GM21381 (cell line): Measurements from ENCODE around the gene OGFOD2.

ENCODE experiments used
- ATAC-seq: cut with Tn5 transposase; IDR thresholded peaks from one replicate; pipeline ENCODE4 v1.9.1; 2021; ENCODE audit warnings: mild to moderate bottlenecking, moderate library complexity; ENCODE audit not compliant: unreplicated experiment

The OGFOD2 gene

DNA sequence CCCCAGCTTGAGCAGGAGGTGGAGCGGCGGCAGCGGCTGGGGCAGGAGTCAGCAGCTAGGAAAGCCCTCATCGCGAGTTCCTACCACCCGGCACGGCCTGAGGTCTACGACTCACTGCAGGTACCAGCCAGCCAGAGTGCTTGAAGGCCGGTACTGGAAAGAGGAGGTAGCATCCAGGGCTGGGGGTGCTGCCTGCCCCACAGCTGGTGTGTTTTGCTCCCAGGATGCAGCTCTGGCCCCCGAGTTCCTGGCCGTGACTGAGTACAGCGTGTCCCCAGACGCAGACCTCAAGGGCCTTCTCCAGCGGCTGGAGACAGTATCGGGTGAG is 1.6 kb downstream of the OGFOD2 start:
- ATAC-seq = no peak

DNA sequence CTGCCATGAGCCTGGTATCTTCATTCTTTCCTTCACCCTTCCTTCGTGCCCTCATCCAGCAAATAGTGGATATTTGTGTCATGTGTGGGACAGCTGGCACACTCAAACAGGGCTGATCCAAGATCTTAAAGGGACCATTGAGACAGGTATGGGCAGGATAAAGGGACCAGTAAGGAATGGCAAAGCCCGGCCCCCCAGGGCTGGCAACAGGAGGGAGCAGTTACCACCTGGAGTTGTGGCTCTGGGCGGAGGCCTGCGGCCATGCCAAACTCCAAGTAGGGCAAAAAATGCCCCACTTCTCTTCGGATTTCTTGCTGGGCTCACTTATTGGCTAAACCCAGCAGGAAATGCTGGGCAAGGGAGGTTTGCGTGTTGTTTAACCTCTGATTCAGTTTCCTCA is 2.1 kb downstream of the OGFOD2 start:
- no peak for ATAC-seq

DNA sequence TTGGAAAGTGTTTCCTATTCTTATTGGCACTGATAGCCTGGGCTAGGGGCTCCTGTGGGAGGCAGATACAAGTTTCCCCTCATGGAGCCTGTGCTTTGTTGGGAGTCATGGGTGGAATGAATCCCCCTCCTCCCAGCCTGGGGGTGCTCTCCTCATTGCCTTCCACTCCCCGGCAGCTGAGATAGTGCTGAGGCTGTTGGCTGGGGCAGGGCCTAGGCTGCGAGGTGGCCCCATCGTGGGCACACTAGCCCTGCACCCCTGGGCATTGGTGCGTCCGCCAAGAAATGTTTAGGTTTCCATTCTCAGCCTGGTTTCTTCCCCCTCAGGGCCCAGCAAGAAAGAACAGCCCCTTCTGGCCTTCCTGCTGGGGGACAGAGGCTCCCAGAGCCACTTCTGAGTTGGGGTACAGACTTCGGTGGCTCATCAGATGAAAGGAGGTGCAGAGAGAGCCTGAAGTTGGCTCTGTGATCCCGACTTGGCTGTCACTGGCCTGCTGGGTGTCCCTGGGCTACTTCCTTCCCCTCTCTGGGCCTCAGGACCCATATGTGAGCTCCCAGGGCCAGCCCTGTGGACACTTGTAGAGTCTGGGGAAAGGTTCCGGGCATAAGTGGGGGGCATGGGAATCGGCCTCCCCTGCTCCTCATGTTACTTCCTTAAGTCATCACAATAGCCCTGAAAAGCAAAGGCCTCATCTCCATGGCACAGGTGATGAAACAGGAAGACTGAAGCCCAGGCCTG is 2.8 kb downstream of the OGFOD2 start:
- ATAC-seq = no peak

DNA sequence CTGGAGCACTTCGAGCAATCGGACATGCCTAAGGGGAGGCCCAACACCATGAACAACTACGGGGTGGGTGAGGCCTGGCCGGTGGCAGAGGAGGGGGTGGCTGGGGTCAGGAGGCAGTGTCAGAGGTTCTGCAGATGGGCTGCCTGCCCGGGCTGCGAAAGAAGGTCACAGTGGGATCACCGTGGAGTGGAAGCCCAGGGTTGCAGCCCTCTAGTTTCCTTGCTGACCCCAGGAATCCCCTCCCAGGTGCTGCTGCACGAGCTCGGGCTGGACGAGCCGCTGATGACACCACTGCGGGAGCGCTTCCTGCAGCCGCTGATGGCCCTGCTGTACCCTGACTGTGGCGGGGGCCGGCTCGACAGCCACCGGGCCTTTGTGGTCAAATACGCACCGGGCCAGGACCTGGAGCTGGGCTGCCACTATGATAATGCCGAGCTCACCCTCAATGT is 3.5 kb downstream of the OGFOD2 start:
- no peak for ATAC-seq

DNA sequence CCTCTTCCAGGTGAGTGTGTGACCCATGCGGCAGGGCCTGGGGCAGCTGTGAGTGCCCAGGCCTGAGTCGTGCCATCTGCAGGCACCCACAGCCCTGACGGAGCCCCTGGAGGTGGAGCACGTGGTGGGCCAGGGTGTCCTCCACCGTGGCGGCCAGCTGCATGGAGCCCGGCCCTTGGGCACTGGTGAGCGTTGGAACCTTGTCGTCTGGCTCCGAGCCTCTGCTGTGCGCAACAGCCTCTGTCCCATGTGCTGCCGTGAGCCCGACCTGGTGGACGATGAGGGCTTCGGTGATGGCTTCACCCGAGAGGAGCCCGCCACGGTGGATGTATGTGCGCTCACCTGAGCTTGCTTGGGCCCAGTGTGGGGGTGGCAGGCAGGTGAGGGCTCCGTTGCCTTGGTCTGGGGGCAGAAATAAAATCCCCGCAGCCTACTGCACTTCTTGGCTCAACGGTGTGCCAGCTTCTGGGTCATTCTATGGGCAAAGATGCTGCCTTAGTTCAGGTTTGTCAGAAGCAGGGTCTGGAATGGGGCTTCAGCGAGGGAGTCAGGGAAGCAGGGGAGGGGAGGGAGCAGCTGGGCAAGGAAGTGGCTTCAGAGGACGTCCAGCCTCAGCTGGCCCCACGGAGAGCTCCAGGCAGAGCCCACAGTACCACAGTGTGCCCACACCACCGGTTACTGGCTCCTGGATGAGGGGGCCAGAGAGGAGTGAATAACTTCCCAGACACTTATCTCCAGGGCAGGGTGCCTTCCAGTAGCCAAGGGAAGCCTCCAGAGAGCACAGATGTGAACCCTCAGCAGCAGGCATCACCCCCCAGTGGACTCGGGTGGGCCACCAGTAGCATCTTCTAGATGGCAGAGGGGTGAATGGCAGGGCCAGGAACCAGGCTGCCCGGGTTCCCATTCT is 4.2 kb downstream of the OGFOD2 start:
- no peak for ATAC-seq

DNA sequence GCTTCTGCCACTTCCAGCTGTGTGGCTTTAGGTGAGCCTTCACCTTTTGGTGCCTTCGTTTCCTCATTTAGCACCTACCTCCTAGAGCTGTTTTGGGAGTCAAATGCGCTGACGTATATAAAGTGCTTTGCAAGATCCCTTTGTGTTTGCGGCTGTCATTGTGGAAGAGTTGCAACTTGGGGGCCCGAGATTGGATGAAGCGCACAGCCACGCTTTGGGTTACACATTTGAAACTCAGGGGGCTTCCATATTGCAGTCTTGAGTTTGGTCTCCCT is 4.8 kb downstream of the OGFOD2 start:
- no peak for ATAC-seq

DNA sequence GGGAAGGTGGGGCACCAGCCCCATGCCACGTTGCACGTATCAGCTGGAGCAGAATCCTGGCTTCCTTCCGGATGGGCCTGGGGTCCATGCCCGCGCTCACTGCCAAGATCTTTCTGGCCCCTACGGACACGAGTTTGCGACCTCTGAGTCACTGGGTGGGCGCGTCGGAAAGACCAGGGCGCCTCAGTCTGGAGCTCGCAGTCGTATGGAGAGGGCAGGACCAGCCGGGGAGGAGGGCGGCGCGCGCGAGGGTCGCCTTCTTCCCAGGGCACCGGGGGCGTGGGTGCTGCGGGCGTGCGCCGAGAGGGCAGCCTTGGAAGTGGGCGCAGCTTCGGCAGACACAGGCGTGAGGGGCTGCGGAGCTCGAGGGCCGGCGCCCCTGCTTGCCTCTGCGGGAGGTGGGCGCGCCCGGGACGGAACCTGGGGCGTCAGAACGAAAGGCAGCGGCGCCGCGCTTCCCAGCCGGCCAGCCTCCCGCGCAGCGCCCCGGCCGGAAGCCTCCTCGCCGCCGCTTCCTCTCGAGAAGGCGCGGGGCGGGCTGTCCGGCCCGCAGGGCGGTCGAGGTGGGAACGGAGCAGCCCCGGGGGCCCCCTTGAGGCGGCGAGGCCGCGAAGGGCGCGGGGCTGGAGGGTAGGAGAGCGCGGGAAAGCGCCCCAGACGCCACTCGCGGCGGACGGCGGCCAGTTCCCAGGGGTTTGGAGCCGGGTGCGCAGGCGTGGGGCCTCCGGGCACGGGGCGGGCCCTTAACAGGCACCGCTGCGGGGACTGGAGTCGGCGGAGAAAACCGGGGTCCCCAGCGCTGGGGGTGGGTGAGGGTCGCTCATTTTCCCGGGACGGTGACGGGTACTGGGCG is 5.4 kb downstream of the OGFOD2 start, which contains the start of gene ARL6IP4:
Gene ARL6IP4 (plus strand): TSS at position 499 of the 853 bp plus-strand sequence. CDS start 459 bp downstream, outside the sequence.
- peak; percentile 66 for ATAC-seq

DNA sequence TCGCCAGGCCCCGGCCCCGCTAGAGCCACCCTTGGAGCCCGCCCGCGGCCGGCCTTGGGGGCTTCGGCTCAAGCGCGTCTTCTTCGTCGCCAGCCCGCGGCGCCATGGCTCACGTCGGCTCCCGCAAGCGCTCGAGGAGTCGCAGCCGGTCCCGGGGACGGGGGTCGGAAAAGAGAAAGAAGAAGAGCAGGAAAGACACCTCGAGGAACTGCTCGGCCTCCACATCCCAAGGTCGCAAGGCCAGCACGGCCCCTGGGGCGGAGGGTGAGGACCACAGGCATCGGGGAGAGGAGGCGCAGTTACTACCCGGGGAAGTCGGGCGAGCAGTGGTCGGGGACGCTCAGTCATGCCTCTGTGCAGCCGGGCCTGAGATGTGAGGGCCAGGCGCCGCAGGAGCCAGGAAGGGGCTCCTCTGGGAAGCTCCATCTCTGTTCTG is 6.0 kb downstream of the OGFOD2 start:
- no peak for ATAC-seq

DNA sequence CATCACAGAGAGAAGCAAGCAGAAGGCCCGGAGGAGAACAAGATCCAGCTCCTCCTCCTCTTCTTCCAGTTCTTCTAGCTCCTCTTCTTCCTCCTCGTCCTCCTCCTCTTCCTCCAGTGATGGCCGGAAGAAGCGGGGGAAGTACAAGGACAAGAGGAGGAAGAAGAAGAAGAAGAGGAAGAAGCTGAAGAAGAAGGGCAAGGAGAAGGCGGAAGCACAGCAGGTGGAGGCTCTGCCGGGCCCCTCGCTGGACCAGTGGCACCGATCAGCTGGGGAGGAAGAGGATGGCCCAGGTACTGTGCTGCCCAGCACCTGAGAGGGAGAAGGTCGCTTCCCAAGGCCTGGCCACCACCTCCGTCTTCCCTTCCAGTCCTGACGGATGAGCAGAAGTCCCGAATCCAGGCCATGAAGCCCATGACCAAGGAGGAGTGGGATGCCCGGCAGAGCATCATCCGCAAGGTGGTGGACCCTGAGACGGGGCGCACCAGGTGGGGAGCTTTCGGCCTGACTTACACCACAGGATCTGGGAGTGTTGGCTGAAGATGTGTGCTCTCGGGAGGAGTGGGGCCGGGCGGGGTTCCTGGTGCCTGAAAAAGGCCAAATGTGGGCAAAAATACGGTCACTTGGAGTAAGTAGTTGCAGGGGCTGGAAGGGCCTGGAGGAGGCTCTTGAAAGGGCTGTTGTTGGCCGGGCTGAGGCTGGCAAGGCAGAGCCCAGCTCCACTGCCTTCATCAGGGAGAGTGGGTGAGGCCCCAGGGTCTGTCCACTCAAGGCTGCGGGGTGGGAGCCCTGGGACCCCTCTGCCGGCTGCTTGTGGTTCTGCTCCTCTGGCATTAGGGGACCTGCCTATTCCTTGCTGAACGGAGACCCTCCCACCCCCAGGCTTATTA is 6.8 kb downstream of the OGFOD2 start:
- no peak for ATAC-seq

DNA sequence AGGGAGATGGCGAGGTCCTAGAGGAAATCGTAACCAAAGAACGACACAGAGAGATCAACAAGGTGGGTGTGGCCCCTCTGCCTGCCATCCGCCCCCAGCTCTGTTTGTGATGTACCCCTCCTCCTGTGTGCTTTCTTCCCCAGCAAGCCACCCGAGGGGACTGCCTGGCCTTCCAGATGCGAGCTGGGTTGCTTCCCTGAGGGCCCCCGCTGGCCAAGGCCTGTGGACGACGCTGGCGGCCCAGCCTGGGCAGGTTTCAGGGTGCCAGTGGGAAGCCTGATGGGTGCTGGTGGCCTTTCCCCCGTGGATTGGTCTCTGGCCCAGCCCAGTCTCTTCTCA is 7.4 kb downstream of the OGFOD2 start:
- no peak for ATAC-seq

DNA sequence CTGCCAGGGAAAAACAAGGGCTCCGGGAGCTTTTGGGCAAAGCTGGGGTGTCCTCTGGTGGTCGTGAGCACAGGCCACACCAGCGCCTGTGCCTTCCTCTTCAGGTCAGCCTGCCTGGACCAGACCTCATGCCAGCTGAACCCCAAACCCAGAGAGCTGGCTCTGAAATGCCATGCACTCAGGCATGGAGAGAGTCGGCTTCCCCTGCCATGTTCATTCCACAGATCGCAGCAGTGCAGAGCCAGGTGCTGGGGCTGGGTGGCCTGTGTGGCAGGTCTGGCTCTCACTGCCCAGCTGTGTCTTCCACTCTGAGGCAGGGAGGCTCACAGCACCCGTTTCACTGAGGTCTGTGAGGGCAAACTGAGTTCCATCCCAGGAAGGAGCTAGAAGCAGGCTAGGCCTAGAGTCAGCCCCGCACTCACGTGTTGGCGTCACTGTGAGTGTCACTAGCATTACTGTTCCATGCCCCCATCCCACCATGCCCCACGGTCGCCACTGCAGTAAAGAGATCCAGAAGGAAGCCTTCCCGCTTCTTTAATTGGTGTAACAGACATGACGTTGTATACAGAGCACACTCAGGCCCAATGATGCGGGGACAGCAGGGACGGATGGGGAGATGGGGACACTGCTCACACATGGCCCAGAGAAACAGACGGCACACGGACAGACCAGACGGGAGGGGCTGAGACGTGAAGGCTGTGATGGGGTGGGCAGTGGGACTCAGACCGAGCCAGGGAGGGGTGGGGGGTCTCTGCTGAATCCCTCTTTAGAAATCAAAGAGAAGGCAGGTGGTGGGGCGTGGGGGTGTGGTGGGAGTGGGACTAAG is 8.1 kb downstream of the OGFOD2 start:
- ATAC-seq = no peak

DNA sequence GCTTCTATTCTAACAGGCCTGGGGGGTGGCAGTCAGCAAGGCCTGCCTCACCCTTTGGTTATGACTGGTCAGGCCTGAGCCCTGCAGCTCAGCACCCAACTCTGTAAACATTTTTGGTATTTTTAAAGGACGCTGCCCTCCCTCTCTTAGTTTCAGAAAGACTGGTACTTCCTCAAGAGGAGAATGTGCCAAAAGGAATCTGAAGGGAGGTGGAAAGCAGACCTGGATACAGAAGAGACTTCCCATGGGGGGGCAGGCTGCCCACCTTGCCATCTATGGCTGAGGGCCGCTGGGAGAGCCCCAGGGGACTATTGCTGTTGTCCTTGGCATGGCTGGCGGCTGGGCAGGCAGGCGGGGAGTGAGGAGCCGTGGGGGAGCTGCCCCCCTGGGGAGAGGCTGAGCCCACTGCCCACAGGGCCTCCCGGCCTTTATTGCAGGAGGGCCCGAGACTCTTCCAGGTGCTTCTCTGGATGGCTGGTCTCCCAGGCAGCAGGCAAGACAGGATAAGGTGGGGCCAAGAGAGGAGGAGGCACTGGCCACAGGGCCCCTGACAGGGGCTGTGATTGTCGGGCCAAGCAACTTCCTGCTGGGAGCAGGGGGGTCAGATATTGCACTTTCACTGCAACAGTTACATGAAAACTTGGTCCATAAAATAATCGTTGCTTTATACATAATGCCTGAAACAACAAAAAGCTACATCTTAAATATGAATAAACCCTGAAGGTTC is 8.9 kb downstream of the OGFOD2 start:
- ATAC-seq = no peak

DNA sequence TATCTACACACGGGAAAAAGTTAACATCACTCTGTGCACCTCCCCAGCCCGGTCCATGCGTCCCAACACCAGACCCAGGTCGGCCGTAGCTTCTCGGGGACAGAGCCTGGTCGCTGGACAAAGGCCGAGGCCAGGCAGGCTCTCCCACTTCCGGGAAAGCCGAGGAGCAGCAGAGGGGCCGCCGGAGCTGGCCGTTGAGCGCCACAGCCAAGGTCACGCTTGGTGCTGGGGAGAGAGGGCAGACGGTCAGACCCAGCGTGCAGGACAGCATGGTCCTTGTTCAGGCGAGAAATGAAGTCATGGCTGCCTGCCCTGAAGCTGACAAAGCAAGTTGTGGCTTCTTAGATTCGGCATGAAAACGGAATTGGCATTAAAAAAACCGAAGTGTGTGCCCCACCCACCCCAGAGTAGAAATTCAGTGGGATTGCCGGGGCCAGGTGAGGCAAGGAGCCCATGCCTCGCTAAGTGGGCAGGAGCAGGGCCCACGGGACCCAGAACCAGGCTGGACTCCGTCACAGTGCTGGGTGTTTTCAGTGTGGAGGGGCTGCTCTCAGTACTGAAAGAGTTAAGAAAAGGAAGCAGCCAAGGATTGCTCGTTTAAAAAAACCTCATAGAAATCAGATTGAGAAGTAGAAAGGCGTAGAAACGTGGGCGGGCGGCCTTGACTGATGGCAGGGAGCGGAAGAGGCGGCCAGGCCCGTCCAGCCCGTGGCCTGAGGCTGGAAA is 9.7 kb downstream of the OGFOD2 start:
- ATAC-seq = no peak

DNA sequence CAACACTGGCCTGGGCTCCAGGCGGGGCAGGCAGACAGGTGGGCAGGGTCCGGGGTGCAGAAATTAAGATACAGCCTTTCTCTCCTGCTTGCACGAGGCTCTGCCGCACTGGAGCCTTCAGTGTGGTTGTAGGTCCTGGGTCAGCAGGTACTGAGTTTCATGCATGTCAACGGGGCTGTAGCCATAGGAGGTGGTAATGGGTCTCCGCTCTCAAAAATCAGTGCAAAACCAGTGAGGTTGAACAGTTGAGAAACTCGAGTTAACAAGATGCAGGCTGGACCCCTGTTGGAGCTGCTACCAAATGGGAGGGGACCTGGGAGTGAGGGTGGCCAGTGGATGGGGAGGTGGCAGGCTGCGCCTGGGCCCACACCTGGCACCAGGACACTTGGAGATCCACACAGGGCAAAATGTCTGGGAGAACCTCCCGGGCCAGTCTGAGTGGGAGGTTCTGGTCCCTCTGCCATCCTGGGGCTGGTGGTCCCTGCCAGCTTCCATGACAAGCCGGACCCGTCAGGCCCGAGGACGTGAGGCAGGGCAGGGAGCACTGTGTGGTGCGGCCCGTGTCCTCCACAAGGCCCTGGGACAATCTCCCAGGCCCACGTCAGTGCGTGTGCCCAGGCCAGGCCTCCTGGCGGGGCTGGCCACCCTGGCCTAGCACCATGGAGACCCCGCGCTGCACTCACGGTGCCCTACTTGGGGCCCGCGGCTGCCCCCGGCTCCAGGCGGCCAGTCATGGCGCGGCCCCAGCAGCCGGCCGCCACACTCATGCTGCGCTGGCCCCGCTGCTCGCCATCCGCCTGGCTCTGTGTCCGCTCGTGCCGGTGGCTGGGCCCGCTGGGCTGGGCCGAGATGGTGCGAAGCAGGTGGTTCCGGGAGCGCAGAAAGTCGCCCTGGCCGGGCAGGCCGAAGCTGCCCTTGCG is 10.6 kb downstream of the OGFOD2 start:
- no peak for ATAC-seq

DNA sequence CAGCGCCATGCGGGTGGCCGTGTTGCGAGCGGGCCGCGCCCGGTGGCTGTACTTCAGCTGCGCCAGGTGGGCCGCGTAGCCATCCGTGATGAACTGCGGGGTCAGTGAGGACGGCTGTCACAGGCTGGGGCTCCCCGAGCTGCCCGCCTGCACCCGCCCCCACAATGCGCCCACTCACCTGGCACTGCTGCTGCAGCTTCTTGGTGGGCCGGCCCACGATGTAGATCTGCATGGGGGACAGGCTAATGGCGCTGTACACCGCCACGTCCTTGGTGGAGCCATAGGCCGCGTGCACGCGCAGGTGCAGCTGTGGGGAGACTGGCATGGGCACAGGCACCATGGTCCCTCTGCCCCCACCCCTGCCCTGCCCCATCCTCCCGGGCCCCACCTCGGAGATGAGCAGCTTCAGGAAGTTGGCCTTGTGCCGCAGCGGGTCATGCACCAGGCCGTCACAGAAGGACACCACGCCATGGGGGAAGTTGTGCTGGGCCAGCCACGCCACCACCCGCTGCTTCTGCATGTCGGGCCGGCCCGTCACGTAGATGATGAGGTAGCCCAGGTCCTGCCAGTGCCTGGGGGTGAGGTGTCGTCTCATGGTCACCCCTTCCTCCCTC is 11.3 kb downstream of the OGFOD2 start:
- no peak for ATAC-seq

DNA sequence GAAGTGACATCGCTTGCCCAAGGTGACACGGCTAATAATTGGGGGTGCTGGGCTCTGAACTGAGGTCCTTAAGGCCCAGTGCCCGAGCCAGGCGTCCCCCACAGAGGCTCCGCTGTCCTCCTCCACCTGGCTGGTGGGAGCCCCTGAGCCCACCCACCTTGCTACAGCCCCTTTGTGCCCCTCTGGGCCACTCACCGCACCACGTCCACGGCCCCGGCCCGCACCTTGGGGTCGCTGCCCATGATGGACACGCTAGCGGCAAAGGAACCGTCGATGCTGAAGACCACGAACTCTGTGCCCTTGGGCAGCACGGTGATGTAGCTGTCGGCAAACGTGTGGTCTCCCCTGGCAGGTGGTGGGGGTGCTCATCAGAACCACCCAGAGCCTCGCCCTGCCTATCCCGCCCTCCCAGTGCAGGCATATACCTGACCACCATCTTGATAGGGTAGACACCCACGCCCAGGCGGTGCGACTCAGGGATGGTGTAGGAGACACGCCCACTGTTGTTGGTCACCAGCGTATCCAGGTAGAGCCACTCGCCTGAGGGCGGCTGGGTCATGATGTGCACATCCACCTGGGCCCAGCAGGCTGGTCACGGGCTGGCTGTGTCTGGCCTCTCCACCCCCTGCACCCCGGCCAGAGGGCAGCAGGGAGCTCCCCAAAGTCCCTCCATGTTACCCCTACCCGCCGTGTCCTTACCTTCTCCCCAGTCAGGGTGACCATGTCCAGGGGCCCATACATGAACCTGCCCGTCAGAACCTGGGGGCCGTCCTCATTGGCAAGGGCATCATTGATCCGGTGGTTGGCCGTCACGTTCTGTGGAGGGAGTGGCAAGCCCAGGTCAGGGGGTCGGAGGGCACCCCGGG is 12.3 kb downstream of the OGFOD2 start:
- no peak for ATAC-seq
